ENCODE results near the gene ITPR1.

ITPR1 gene

DNA sequence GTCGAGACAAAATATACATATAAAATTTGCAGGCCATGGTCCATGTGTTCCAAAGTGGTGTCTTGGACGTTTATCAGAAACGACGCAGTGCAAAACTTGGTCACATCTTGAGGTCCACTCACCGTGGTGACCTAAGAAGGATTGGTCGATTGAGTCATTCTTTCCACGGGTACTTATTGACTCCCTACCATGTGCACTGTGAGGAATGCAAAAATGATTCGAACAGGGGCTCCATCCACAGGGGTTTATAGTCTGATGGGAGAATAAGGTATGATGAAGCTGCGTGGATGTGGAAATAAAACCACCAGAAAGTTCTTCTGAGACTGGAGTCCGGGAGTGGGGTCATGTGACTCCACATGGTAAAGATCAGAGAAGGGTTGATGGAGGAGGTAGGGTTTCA, 185.2 kb downstream of the ITPR1 start:
- Histone ChIP-seq H2AFZ (ENCODE audit: low read length) (no peak overlapping the region), H3K9ac (ENCODE audit: low read depth, low read length, poor library complexity, severe bottlenecking) (no peak overlapping the region), H3K79me2 (ENCODE audit: insufficient read depth, low read length) (no peaks in the 10 kb centered on the region), H3K4me1 (ENCODE audit: insufficient read depth, low read length, poor library complexity, severe bottlenecking) (no peaks in the 10 kb centered on the region), H3K36me3 (ENCODE audit: insufficient read depth, low read length) (peaks cover 53% of the 10 kb centered on the region; the same call in 1 of the 2 replicates), H3F3A (ENCODE audit: low read depth) (no peaks in the 10 kb centered on the region), H3K9me3 (ENCODE audit: insufficient read depth, low read depth, low read length) (no peaks in the 10 kb centered on the region), H3K27me3 (ENCODE audit: insufficient read depth, low read length, poor library complexity, severe bottlenecking) (no peaks in the 10 kb centered on the region), H3K4me3 (ENCODE audit: low read length, poor library complexity, severe bottlenecking) (no peak overlapping the region), H3K4me2 (ENCODE audit: low read depth, low read length, poor library complexity, severe bottlenecking) (no peak overlapping the region), H4K20me1 (ENCODE audit: insufficient read depth, low read length, poor library complexity, severe bottlenecking) (no peaks in the 10 kb centered on the region), H3K9me2 (replicated peaks; ENCODE audit: low read depth, low read length) (no peaks in the 10 kb centered on the region)
- TF ChIP-seq, protein P1, sequence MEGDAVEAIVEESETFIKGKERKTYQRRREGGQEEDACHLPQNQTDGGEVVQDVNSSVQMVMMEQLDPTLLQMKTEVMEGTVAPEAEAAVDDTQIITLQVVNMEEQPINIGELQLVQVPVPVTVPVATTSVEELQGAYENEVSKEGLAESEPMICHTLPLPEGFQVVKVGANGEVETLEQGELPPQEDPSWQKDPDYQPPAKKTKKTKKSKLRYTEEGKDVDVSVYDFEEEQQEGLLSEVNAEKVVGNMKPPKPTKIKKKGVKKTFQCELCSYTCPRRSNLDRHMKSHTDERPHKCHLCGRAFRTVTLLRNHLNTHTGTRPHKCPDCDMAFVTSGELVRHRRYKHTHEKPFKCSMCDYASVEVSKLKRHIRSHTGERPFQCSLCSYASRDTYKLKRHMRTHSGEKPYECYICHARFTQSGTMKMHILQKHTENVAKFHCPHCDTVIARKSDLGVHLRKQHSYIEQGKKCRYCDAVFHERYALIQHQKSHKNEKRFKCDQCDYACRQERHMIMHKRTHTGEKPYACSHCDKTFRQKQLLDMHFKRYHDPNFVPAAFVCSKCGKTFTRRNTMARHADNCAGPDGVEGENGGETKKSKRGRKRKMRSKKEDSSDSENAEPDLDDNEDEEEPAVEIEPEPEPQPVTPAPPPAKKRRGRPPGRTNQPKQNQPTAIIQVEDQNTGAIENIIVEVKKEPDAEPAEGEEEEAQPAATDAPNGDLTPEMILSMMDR (conservative IDR thresholded peaks at IDR 0.05; ENCODE audit: low read length), result no peak
- TF ChIP-seq EZH2phosphoT487 (IDR thresholded peaks at IDR 0.05; ENCODE audit: borderline replicate concordance), result no peak

- H3K9me3 ChIP-seq (ENCODE audit: insufficient read depth, low read depth, low read length), result no peaks in the 10 kb centered on the region
- H2AFZ ChIP-seq (ENCODE audit: low read length), result no peak overlapping the region
- no peak overlapping the region for H3K4me2 ChIP-seq (ENCODE audit: low read depth, low read length, poor library complexity, severe bottlenecking)
- no peaks in the 10 kb centered on the region for H4K20me1 ChIP-seq (ENCODE audit: insufficient read depth, low read length, poor library complexity, severe bottlenecking)
- H3F3A ChIP-seq (ENCODE audit: low read depth), result no peaks in the 10 kb centered on the region
- peaks cover 54% of the 10 kb centered on the region; the same call in 1 of the 2 replicates for H3K36me3 ChIP-seq (ENCODE audit: insufficient read depth, low read length)
- no peaks in the 10 kb centered on the region for H3K4me1 ChIP-seq (ENCODE audit: insufficient read depth, low read length, poor library complexity, severe bottlenecking)
- no peaks in the 10 kb centered on the region for H3K79me2 ChIP-seq (ENCODE audit: insufficient read depth, low read length)
- H3K9ac ChIP-seq (ENCODE audit: low read depth, low read length, poor library complexity, severe bottlenecking), result no peak overlapping the region
- TF ChIP-seq, protein P1 (conservative IDR thresholded peaks at IDR 0.05; ENCODE audit: low read length), result no peak
- TF ChIP-seq EZH2phosphoT487 (IDR thresholded peaks at IDR 0.05; ENCODE audit: borderline replicate concordance), result no peak
- H3K9me2 ChIP-seq (replicated peaks; ENCODE audit: low read depth, low read length), result no peaks in the 10 kb centered on the region
- no peaks in the 10 kb centered on the region for H3K27me3 ChIP-seq (ENCODE audit: insufficient read depth, low read length, poor library complexity, severe bottlenecking)
- no peak overlapping the region for H3K4me3 ChIP-seq (ENCODE audit: low read length, poor library complexity, severe bottlenecking)
These were observed 187.1 kb downstream of the ITPR1 start for GRCh38 chr3:4680227-4680691.

GRCh38 chr3:4680871-4681300, 187.7 kb downstream of the ITPR1 start:
- Histone ChIP-seq H3K4me2 (ENCODE audit: low read depth, low read length, poor library complexity, severe bottlenecking) (no peak overlapping the region), H3K9me3 (ENCODE audit: insufficient read depth, low read depth, low read length) (no peaks in the 10 kb centered on the region), H3K9ac (ENCODE audit: low read depth, low read length, poor library complexity, severe bottlenecking) (no peak overlapping the region), H3F3A (ENCODE audit: low read depth) (no peaks in the 10 kb centered on the region), H2AFZ (ENCODE audit: low read length) (no peak overlapping the region), H3K27me3 (ENCODE audit: insufficient read depth, low read length, poor library complexity, severe bottlenecking) (no peaks in the 10 kb centered on the region), H3K9me2 (replicated peaks; ENCODE audit: low read depth, low read length) (no peaks in the 10 kb centered on the region), H3K4me1 (ENCODE audit: insufficient read depth, low read length, poor library complexity, severe bottlenecking) (no peaks in the 10 kb centered on the region), H4K20me1 (ENCODE audit: insufficient read depth, low read length, poor library complexity, severe bottlenecking) (no peaks in the 10 kb centered on the region), H3K36me3 (ENCODE audit: insufficient read depth, low read length) (peaks cover 59% of the 10 kb centered on the region; the same call in 1 of the 2 replicates), H3K79me2 (ENCODE audit: insufficient read depth, low read length) (no peaks in the 10 kb centered on the region), H3K4me3 (ENCODE audit: low read length, poor library complexity, severe bottlenecking) (no peak overlapping the region)
- no peak for TF ChIP-seq EZH2phosphoT487 (IDR thresholded peaks at IDR 0.05; ENCODE audit: borderline replicate concordance)
- TF ChIP-seq, protein P1 (conservative IDR thresholded peaks at IDR 0.05; ENCODE audit: low read length), result no peak

Data from Loucy (cell line).